Lung (tissue), 12 donors: ENCODE results near the gene HOXD11. TPM values are rescaled to one million over a fixed set of nuclear protein-coding genes. Genes with fewer than 3 reads are reported as not detected.
A peak's percentile ranks its signal among the peaks of the same experiment; 100 is the strongest.

ENCODE experiments used
- ATAC-seq: fragments of 200-7000 bp; cut with Tn5 transposase; one replicate; pipeline ENCODE4 v1.9.1; 2020; ENCODE audit warnings: moderate number of reproducible peaks; ENCODE audit not compliant: insufficient read depth, low FRiP score
- DNase-seq, 3 donors: peaks; one replicate each; pipeline ENCODE4 v3.0.0-alpha.2; 2013 to 2017
- H3K27ac ChIP-seq, 2 donors: one replicate each; pipeline ENCODE4 v1.5.1; 2013; ENCODE audit warnings: mild to moderate bottlenecking in 2 of 2, moderate library complexity in 2 of 2, control low read depth in 1 of 2, inconsistent platforms in 1 of 2, low read depth in 1 of 2, low read length in 1 of 2
- H3K27me3 ChIP-seq, 3 donors: one replicate each; pipeline ENCODE4 v1.5.1; 2013; ENCODE audit warnings: low read length in 2 of 3; ENCODE audit not compliant: control insufficient read depth in 3 of 3, insufficient read depth in 3 of 3
- H3K36me3 ChIP-seq, 4 donors: one replicate each; pipeline ENCODE4 v1.5.1; 2013; ENCODE audit warnings: low read length in 4 of 4, mild to moderate bottlenecking in 1 of 4, moderate library complexity in 1 of 4; ENCODE audit not compliant: control insufficient read depth in 4 of 4, insufficient read depth in 4 of 4
- H3K4me1 ChIP-seq, 5 donors: one replicate each; pipeline ENCODE4 v1.5.1; 2013; ENCODE audit warnings: low read length in 5 of 5, mild to moderate bottlenecking in 2 of 5, moderate library complexity in 1 of 5; ENCODE audit not compliant: control insufficient read depth in 5 of 5, insufficient read depth in 5 of 5
- H3K4me3 ChIP-seq: one replicate; pipeline ENCODE4 v1.5.1; 2013; ENCODE audit warnings: mild to moderate bottlenecking, control low read depth, moderate library complexity
- H3K9ac ChIP-seq, 2 donors: one replicate each; pipeline ENCODE4 v1.5.1; 2013; ENCODE audit warnings: low read length in 2 of 2, control low read depth in 1 of 2; ENCODE audit not compliant: insufficient read depth in 1 of 2
- H3K9me3 ChIP-seq, 4 donors: one replicate each; pipeline ENCODE4 v1.5.1; 2013; ENCODE audit warnings: low read length in 3 of 4, mild to moderate bottlenecking in 1 of 4, moderate library complexity in 1 of 4; ENCODE audit not compliant: control insufficient read depth in 4 of 4, insufficient read depth in 3 of 4
- WGBS, 2 donors: extraction: QIAGEN DNeasy Blood & Tissue Kit; methylation state at CpG; one replicate each; pipeline ENCODE4 v1.1.7; 2013; 5-methylcytosine and 5-hydroxymethylcytosine counted together
- polyA plus RNA-seq, 2 donors: library from polyadenylated mRNA; stranded (reverse); fragments of 200-250 nt; gene quantifications; one replicate each; pipeline ENCODE4 v1.2.1, GENCODE V29; 2013
- total RNA-seq, 2 donors: library from RNA; depleted of rRNA in 1 of 2; stranded (reverse); fragments of >200 nt in 1 of 2; gene quantifications; one replicate each; pipeline ENCODE4 v1.2.1, GENCODE V29; 2014 to 2021
- TF ChIP-seq, protein P1 (sequence below): IDR thresholded peaks from 2 replicates; pipeline ENCODE4 v1.5.1; 2012; ENCODE audit warnings: mild to moderate bottlenecking; ENCODE audit errors: control extremely low read depth, extremely low read depth
- donor health status: control.
- donor health status: control.
- donor health status: Bipolar disorder and iron deficiency.
- donor health status: healthy.
- donor health status: DM: yes; HTN: yes; CAD: no.

Gene HOXD11
- total and polyA plus RNA-seq, 4 donors, result not detected

DNA sequence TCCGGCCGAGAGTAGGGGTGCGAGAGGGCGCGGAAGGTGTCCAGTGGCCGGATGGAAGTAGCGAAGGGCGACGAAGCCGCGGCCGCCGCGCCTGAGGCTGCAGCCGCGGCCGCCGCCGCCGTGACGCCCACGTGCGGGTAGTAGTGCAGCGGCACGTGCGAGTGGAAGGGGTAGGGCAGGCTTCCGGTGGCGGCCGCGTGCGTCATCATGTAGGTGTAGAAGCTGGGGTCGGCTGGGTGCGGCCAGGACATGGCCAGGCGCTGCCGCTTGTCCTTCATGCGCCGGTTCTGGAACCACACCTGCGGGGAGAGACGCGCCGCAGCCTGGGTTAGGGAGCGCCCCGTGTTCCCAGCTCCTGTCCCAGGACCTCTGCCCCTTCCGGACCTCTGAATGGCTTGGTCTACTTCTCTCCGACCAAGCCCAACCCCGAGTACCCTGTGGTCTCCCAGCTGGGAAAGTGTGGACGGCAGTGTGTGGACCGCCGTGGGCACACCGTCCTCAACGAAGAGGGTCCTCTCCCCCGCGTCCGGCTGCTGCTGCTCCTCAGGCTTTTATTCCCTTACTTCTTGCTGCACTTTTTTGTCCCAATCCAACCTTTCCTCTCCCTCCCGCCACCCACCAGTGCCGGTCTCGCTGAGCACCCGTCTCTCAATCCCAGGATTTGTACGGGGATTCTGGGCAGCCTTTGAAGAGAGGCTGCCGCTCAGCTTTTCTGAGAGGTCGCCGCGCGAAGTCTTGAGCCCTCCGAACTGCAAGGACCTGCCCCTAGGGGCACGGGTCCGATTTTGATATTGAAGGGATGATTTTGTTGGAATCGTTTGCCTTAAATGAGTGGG lies 26.3 kb upstream of the HOXD11 start:
- DNase-seq (peak in 1 of 3 donors; percentile 51), ATAC-seq (no peak)
- H3K27me3 ChIP-seq, result peaks cover 13 to 94% (median 92%) of the 10 kb centered on the region in 3 donors

DNA sequence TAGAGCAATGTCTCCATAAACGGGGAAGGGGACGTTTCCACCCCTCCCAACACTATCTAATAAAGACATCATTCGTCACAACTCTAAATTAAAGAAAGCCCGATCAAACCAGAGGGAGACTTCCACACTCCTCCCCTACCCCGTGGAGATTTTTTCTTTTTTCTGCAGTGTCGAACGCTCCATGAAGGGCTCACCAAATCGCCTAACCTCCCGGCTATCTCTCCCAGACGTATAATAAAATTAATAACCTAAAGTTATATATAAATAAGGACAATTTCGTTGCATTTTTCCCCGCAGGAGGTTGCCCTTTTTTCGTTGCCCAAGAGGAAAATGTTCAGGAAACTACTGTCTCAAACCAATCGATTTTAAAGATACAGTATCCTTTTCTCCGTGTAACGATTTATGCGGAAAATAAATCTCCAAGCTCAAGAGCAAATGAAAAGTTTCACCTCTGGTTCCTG lies 25.7 kb upstream of the HOXD11 start:
- TF ChIP-seq, protein P1, sequence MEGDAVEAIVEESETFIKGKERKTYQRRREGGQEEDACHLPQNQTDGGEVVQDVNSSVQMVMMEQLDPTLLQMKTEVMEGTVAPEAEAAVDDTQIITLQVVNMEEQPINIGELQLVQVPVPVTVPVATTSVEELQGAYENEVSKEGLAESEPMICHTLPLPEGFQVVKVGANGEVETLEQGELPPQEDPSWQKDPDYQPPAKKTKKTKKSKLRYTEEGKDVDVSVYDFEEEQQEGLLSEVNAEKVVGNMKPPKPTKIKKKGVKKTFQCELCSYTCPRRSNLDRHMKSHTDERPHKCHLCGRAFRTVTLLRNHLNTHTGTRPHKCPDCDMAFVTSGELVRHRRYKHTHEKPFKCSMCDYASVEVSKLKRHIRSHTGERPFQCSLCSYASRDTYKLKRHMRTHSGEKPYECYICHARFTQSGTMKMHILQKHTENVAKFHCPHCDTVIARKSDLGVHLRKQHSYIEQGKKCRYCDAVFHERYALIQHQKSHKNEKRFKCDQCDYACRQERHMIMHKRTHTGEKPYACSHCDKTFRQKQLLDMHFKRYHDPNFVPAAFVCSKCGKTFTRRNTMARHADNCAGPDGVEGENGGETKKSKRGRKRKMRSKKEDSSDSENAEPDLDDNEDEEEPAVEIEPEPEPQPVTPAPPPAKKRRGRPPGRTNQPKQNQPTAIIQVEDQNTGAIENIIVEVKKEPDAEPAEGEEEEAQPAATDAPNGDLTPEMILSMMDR, result no peak
- Histone ChIP-seq H3K27me3 (peaks cover 12 to 94% (median 92%) of the 10 kb centered on the region in 3 donors), H3K9ac (no peak overlapping the region), H3K27ac (no peak overlapping the region), H3K4me3 (no peak overlapping the region), H3K4me1 (peaks cover 0 to 26% (median 7%) of the 10 kb centered on the region in 5 donors), H3K9me3 (peaks cover 0 to 22% (median 0%) of the 10 kb centered on the region in 4 donors), H3K36me3 (no peaks in the 10 kb centered on the region)
- DNase-seq (peak in 1 of 3 donors; percentile 65), ATAC-seq (no peak)
- 6 to 11% methylated on average over 17 of the region's 17 CpGs for WGBS, 2 donors

More for the DNA sequence above, 26.3 kb upstream of the HOXD11 start:
- TF ChIP-seq, protein P1, result no peak
- Histone ChIP-seq H3K4me3 (no peak overlapping the region), H3K36me3 (no peaks in the 10 kb centered on the region), H3K4me1 (peaks cover 0 to 22% (median 7%) of the 10 kb centered on the region in 5 donors), H3K9me3 (peaks cover 0 to 22% (median 0%) of the 10 kb centered on the region in 4 donors), H3K27ac (no peak overlapping the region), H3K9ac (no peak overlapping the region)
- 4 to 9% methylated on average over 58 to 68 of the region's 68 CpGs for WGBS, 2 donors

DNA sequence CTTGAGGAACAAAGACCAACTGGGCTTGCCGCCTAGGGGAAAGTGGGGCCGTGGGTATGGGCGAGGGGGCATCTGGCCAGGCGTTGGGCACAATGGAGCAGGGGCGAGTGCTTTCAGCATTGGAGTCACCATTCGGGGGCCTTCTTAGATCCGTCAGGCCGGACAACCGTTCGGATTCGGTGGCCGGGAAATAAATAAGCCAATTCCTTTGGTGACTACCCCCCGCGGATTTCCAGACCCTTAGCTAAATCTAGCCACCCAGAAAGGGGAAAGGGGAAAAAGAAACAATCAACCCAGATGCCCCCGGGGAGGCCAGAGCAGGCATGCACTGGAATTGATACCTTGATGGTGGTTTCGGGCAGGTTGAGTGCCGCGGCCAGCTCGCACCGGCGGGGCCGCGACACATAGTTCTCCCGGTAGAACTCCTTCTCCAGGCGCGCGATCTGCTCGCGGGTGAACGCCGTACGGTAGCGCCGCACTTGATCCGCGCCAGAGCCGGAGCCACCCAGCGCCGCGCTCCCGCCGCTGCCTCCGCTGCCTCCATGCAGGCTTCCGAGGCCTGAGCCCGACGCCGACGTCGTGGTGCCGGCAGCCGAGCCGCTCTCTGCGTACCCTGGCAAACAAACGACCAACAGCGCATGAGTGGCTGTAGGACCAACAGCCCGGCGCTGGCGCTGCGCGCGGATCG lies 25.1 kb upstream of the HOXD11 start:
- Histone ChIP-seq H3K9me3 (peaks cover 0 to 22% (median 0%) of the 10 kb centered on the region in 4 donors), H3K4me3 (no peak overlapping the region), H3K27ac (no peak overlapping the region), H3K4me1 (peaks cover 0 to 26% (median 7%) of the 10 kb centered on the region in 5 donors), H3K27me3 (peaks cover 8 to 94% (median 92%) of the 10 kb centered on the region in 3 donors), H3K9ac (no peak overlapping the region), H3K36me3 (no peaks in the 10 kb centered on the region)
- TF ChIP-seq, protein P1, result no peak
- 3 to 9% methylated on average over 61 to 62 of the region's 62 CpGs for WGBS, 2 donors
- DNase-seq, result peak in 2 of 3 donors; percentile 53 to 61
- no peak for ATAC-seq
